NCI-H82 (cell line): Measurements from ENCODE around the gene G3BP2.

Experiments
- DNase-seq: peaks from one replicate; lab custom pipeline; 2025; lab: John Stamatoyannopoulos, UW

Gene G3BP2

GRCh38 chr4:75637827-75638226, 35.4 kb downstream of the G3BP2 start:
- DNase-seq, result no peak

- DNase-seq, result no peak
Measured at GRCh38 chr4:75637176-75637575, 36.0 kb downstream of the G3BP2 start.

GRCh38 chr4:75634951-75635350, 38.3 kb downstream of the G3BP2 start:
- no peak for DNase-seq

GRCh38 chr4:75634281-75634680, 38.9 kb downstream of the G3BP2 start:
- DNase-seq, result no peak

GRCh38 chr4:75633846-75634245, 39.4 kb downstream of the G3BP2 start:
- DNase-seq, result no peak

GRCh38 chr4:75630937-75631329, 42.3 kb downstream of the G3BP2 start:
- no peak for DNase-seq

- DNase-seq, result peak; percentile 91
Measured at GRCh38 chr4:75630174-75630936, 42.9 kb downstream of the G3BP2 start, which contains the start of gene CDKL2. Gene CDKL2, minus strand, starts transcription at chr4:75630528. Its CDS starts 4,540 bp downstream, at chr4:75625988.

- DNase-seq, result no peak
Measured at GRCh38 chr4:75629239-75629638, 44.0 kb downstream of the G3BP2 start.

GRCh38 chr4:75623026-75623425, 50.2 kb downstream of the G3BP2 start:
- DNase-seq, result no peak

GRCh38 chr4:75621715-75622114, 51.5 kb downstream of the G3BP2 start:
- no peak for DNase-seq

- no peak for DNase-seq
Measured at GRCh38 chr4:75612306-75612705, 60.9 kb downstream of the G3BP2 start.

- no peak for DNase-seq
Measured at GRCh38 chr4:75605928-75606327, 67.3 kb downstream of the G3BP2 start.

GRCh38 chr4:75599647-75600046, 73.6 kb downstream of the G3BP2 start:
- no peak for DNase-seq

- no peak for DNase-seq
Measured at GRCh38 chr4:75598390-75598789, 74.8 kb downstream of the G3BP2 start.

- no peak for DNase-seq
Measured at GRCh38 chr4:75596061-75596460, 77.2 kb downstream of the G3BP2 start.

- no peak for DNase-seq
Measured at GRCh38 chr4:75593393-75593792, 79.8 kb downstream of the G3BP2 start.
